Skeletal muscle tissue (tissue), 4 donors: Measurements from ENCODE around the gene SFT2D2. TPM values are rescaled to one million over a fixed set of nuclear protein-coding genes. Genes with fewer than 3 reads are reported as not detected.
"Not testable (repeated sequence)": the region's sequence is repeated elsewhere in the genome, so short reads cannot be mapped to it uniquely, and the experiment has no call there.

ENCODE experiments used
- H3K27ac ChIP-seq: one replicate; pipeline ENCODE4 v1.7.0; 2013; ENCODE audit warnings: mild to moderate bottlenecking, low read depth, low read length, inconsistent platforms
- H3K27me3 ChIP-seq, 3 donors: one replicate each; pipeline ENCODE4 v1.7.0; 2013; ENCODE audit warnings: low read length in 3 of 3; ENCODE audit not compliant: control insufficient read depth in 3 of 3, insufficient read depth in 3 of 3
- H3K36me3 ChIP-seq, 3 donors: one replicate each; pipeline ENCODE4 v1.7.0; 2013; ENCODE audit warnings: low read length in 3 of 3; ENCODE audit not compliant: control insufficient read depth in 3 of 3, insufficient read depth in 3 of 3
- H3K4me1 ChIP-seq, 3 donors: one replicate each; pipeline ENCODE4 v1.7.0; 2013; ENCODE audit warnings: low read length in 3 of 3, mild to moderate bottlenecking in 3 of 3; ENCODE audit not compliant: control insufficient read depth in 3 of 3, insufficient read depth in 3 of 3
- H3K4me3 ChIP-seq, 3 donors: one replicate each; pipeline ENCODE4 v1.7.0; 2013; ENCODE audit warnings: low read length in 3 of 3
- H3K9ac ChIP-seq, 3 donors: one replicate each; pipeline ENCODE4 v1.7.0; 2013; ENCODE audit warnings: low read length in 3 of 3, mild to moderate bottlenecking in 3 of 3, moderate library complexity in 2 of 3, low read depth in 1 of 3
- H3K9me3 ChIP-seq, 3 donors: one replicate each; pipeline ENCODE4 v1.7.0; 2013; ENCODE audit warnings: low read length in 3 of 3; ENCODE audit not compliant: control insufficient read depth in 3 of 3
- total RNA-seq: library from RNA; depleted of rRNA; stranded (reverse); fragments of >200 nt; gene quantifications from one replicate; pipeline ENCODE4 v1.2.3, GENCODE V29; 2014
- donor health status: Osteomylitis.

SFT2D2 gene
- total RNA-seq, 1 donor from 2014 or later = 18.8 TPM

- no peak overlapping the region for H3K9ac ChIP-seq
Observed at GRCh38 chr1:168195199-168196135, 30.3 kb upstream of the SFT2D2 start.

DNA sequence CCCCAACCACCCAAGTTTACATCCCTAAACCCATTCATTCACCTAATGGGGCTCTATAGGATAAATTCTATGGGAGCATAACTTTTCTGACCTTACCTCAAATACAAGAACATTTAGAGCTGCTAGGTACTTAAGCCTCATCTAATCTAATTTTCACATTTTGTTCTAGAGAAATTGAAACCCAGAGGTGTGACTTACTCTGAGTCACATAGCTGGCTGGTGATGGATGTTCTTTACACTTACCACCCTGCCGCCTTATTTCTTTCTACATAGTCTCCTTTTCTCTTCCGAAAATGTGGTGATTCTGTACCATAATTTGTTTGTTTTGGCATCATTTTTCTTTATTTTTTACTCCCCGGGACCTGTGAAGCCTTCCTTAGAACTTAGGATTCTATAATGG is 26.7 kb upstream of the SFT2D2 start:
- Histone ChIP-seq H3K27ac (no peak overlapping the region), H3K4me3 (no peak overlapping the region), H3K36me3 (peaks cover 0 to 31% (median 25%) of the 10 kb centered on the region in 3 donors), H3K9me3 (no peaks in the 10 kb centered on the region), H3K27me3 (no peaks in the 10 kb centered on the region), H3K4me1 (no peaks in the 10 kb centered on the region), H3K9ac (no peak overlapping the region)

More at GRCh38 chr1:168195199-168196135, 30.3 kb upstream of the SFT2D2 start:
- peaks cover 6 to 29% (median 28%) of the 10 kb centered on the region in 3 donors for H3K36me3 ChIP-seq
- H3K4me1 ChIP-seq = no peaks in the 10 kb centered on the region
- H3K27ac ChIP-seq = no peak overlapping the region
- no peaks in the 10 kb centered on the region for H3K27me3 ChIP-seq
- H3K9me3 ChIP-seq = no peaks in the 10 kb centered on the region
- no peak overlapping the region for H3K4me3 ChIP-seq

DNA sequence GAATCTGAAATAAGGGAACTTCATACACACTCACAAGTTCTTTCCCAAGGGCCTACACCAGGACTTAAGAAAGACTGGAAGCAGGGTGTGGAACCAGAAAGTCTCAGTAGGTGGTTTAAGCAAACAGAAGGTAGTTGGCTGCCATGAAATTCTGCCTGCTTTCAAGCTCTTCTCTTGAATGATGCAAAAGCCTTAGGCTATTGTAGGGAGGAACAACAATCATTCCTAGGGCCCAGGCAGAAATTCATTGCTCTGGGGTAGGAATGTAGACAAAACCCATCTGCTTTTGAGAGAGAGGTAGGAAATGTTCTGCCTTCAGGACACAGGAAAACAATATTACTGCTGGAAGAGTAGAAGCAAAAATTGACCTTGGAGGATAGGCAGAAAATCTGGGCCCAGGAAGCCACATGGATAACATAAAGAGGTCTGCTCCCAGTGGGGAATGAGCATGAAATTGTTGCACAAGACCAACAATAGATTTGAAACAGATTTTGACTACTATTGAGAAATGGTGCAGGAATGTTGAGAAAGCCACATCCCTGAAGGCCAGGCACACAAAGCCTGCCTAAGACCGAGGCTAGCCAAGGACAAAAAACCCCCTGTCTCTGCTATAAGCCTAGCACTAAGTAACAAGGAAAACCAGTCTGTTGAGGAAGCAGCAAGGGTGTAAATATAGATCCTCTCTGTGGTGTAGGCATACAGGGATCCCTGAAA is 22.7 kb upstream of the SFT2D2 start:
- Histone ChIP-seq H3K36me3 (peaks cover 0 to 22% (median 11%) of the 10 kb centered on the region in 3 donors), H3K27ac (no peak overlapping the region)

DNA sequence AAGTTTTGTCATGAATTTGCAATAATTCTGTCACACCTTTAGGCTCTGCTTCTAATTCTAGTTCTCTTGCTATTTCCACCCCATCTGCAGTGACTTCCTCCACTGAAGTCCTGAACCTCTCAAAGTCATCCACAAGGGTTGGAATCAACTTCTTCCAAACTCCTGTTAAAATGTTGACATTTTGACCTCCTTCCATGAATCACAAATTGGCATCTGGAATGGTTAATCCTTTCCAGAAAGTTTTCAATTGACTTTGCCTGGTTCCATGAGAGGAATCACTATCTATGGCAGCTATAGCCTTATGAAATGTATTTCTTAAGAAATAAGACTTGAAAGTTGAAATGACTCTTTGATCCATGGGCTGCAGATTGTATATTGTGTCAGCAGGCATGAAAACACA is 19.7 kb upstream of the SFT2D2 start:
- H3K27ac ChIP-seq = no peak overlapping the region
- no peaks in the 10 kb centered on the region for H3K9me3 ChIP-seq

More for the DNA sequence above, 22.7 kb upstream of the SFT2D2 start:
- no peaks in the 10 kb centered on the region for H3K9me3 ChIP-seq
- H3K4me1 ChIP-seq = no peaks in the 10 kb centered on the region
- H3K27me3 ChIP-seq = no peaks in the 10 kb centered on the region
- H3K9ac ChIP-seq = no peak overlapping the region
- no peak overlapping the region for H3K4me3 ChIP-seq

DNA sequence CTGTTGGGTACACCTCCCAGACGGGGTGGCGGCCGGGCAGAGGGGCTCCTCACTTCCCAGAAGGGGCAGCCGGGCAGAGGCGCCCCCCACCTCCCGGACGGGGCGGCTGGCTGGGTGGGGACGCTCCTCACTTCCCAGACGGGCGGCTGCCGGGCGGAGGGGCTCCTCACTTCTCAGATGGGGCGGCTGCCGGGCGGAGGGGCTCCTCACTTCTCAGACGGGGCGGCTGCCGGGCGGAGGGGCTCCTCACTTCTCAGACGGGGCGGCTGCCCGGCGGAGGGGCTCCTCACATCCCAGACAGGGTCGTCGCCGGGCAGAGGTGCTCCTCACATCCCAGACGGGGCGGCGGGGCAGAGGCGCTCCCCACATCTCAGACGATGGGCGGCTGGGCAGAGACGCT is 18.1 kb upstream of the SFT2D2 start:
- not testable (repeated sequence) for H3K27me3 ChIP-seq, H3K27ac ChIP-seq, H3K9ac ChIP-seq, H3K4me1 ChIP-seq, H3K36me3 ChIP-seq, H3K9me3 ChIP-seq, H3K4me3 ChIP-seq

More for the DNA sequence above, 19.7 kb upstream of the SFT2D2 start:
- no peaks in the 10 kb centered on the region for H3K27me3 ChIP-seq
- H3K4me1 ChIP-seq = no peaks in the 10 kb centered on the region
- H3K36me3 ChIP-seq = peaks cover 0 to 5% (median 4%) of the 10 kb centered on the region in 3 donors
- H3K4me3 ChIP-seq = no peak overlapping the region
- H3K9ac ChIP-seq = no peak overlapping the region

- Histone ChIP-seq H3K4me3 (no peak overlapping the region), H3K9ac (no peak overlapping the region), H3K27ac (no peak overlapping the region), H3K36me3 (no peaks in the 10 kb centered on the region), H3K27me3 (no peaks in the 10 kb centered on the region), H3K9me3 (peaks cover 0 to 3% (median 0%) of the 10 kb centered on the region in 3 donors), H3K4me1 (no peaks in the 10 kb centered on the region)
Observed at GRCh38 chr1:168210312-168210711, 15.5 kb upstream of the SFT2D2 start.

GRCh38 chr1:168213349-168213748 is 12.5 kb upstream of the SFT2D2 start:
- no peak overlapping the region for H3K27ac ChIP-seq
- H3K36me3 ChIP-seq = no peaks in the 10 kb centered on the region
- peaks cover 0 to 3% (median 0%) of the 10 kb centered on the region in 3 donors for H3K9me3 ChIP-seq
- no peak overlapping the region for H3K4me3 ChIP-seq
- H3K9ac ChIP-seq = no peak overlapping the region
- H3K4me1 ChIP-seq = no peaks in the 10 kb centered on the region
- H3K27me3 ChIP-seq = no peaks in the 10 kb centered on the region

GRCh38 chr1:168216171-168216570 is 9.6 kb upstream of the SFT2D2 start:
- H3K4me3 ChIP-seq = no peak overlapping the region
- no peaks in the 10 kb centered on the region for H3K27me3 ChIP-seq
- peaks cover 0 to 3% (median 0%) of the 10 kb centered on the region in 3 donors for H3K9me3 ChIP-seq
- no peaks in the 10 kb centered on the region for H3K4me1 ChIP-seq
- no peak overlapping the region for H3K27ac ChIP-seq
- no peak overlapping the region for H3K9ac ChIP-seq
- H3K36me3 ChIP-seq = no peaks in the 10 kb centered on the region

DNA sequence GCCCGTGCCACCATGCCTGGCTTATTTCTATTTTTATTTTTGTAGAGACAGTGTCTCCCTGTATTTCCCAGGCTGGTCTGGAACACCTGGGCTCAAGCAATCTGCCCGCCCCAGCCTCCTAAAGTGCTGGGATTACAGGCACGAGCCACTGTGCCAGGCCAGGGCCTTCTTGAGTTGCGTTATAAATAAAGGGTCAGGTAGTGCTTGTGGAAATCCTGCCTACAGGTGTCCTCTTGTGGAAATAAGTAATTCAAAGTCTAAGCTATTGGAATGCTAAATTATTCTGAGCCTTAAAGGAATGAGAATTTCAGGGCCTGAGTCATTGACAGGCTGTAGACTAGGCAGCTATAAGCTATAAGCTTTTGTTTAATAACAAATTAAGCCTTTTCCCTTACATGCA is 8.1 kb upstream of the SFT2D2 start:
- no peaks in the 10 kb centered on the region for H3K4me1 ChIP-seq
- no peaks in the 10 kb centered on the region for H3K27me3 ChIP-seq
- H3K36me3 ChIP-seq = no peaks in the 10 kb centered on the region
- H3K4me3 ChIP-seq = no peak overlapping the region
- H3K9ac ChIP-seq = no peak overlapping the region
- peaks cover 0 to 3% (median 0%) of the 10 kb centered on the region in 3 donors for H3K9me3 ChIP-seq
- no peak overlapping the region for H3K27ac ChIP-seq

DNA sequence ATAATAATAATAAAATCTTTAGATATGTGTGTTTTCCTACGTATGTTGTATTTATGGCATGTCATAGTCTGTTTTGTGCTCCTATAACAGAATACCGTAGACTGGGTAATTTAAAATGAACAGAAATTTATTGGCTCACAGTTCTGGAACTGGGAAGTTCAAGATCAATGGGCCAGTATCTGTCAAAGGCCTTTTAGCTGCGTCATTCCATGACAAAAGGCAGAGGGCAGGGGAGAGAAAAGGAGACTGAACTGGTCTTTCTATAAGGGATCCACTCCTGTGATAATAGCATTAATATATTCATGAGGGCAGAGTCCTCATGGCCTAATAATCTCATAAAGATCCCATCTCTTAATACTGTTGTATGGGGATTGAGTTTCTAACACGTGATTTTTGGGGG is 7.1 kb upstream of the SFT2D2 start:
- Histone ChIP-seq H3K36me3 (no peaks in the 10 kb centered on the region), H3K27ac (no peak overlapping the region), H3K4me1 (no peaks in the 10 kb centered on the region), H3K4me3 (no peak overlapping the region), H3K27me3 (no peaks in the 10 kb centered on the region), H3K9me3 (peaks cover 0 to 4% (median 0%) of the 10 kb centered on the region in 3 donors), H3K9ac (no peak overlapping the region)
